Measurements from ENCODE around the gene SLC30A2.

The SLC30A2 gene

DNA sequence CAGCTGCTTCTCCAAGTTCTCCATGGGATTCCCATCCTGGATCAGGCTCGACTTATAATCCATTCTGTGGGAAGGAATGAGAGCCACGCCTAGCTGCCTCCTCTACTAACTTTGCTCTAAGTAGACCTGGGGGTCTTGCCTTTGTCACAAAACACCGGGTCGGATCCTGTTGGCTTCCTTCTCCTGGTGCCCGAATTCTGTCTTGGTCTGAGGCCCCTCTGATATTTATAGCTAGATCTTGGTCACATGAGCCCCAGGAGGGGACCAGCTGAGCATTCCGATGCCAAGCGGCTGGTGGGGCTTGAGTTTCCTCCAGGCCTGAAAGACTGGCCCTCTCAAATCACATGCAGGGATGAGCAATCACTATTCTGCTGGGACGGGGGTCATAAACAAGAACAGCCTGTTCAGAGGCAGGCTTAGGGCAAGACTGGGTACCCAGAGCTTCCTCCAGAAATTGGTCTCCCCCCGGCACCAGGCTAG is 21.6 kb upstream of the SLC30A2 start, which contains the start of gene TRIM63:
Gene TRIM63, minus strand, starts transcription at position 199 of the 480 bp plus-strand sequence. Its CDS starts 136 bp downstream, at position 63.
- no peak for DNase-seq

DNA sequence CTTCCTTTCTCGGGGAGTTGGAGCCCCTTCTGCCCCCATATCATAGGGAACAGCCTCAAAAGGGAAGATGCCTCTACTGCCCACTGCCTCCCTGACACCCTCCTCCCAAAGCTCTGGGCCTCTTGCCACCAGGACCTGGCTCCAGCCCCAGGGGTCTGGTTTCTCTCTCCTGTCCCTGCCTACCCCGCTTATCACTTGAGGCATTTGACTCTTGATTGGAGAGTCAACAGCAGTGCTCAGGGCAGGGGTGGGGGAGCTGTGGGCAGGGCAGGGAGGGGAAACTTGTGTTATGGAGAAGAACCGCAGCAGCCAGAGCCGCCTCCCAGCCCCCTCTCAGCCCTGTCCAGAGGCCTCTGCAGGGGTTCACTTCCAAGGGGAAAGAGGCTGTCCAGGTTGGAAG is 20.9 kb upstream of the SLC30A2 start:
- DNase-seq = no peak

DNA sequence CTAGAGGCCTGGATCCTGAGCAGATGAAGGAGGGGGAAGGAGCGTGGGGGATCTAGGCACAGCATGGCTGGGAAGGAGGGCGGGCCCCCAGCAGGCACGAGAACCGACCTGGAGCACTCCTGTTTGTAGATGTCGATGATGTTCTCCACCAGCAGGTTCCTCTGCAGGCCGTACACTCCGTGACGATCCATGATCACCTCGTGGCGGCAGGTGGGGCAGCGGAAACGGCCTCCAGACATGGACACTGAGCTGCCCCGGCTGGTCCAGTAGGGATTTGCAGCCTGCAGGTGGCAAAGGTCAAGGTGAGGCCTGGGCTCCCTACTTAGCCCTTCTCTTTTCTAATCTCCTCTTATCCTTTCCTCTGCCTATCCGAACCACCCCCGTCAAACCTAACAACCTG is 20.2 kb upstream of the SLC30A2 start:
- DNase-seq = no peak

DNA sequence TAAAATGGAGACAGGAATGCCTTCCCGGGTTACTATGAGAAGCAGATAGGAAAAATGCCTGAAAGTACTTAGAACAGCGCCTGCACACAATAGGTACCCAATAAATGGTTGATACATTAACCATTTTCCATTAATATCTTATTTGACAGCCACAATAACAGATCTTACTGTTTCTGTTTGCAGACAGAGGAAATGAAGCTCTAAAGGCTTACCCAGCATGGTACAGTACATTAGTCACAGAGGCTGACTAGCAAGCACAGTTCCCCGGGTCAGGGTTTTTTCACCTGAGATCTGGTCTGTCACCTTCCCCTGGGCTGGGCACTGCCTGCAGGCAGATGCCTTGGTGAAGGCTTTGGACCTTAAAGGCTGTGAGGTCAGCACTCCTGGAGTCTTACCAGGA is 18.6 kb upstream of the SLC30A2 start:
- no peak for DNase-seq

DNA sequence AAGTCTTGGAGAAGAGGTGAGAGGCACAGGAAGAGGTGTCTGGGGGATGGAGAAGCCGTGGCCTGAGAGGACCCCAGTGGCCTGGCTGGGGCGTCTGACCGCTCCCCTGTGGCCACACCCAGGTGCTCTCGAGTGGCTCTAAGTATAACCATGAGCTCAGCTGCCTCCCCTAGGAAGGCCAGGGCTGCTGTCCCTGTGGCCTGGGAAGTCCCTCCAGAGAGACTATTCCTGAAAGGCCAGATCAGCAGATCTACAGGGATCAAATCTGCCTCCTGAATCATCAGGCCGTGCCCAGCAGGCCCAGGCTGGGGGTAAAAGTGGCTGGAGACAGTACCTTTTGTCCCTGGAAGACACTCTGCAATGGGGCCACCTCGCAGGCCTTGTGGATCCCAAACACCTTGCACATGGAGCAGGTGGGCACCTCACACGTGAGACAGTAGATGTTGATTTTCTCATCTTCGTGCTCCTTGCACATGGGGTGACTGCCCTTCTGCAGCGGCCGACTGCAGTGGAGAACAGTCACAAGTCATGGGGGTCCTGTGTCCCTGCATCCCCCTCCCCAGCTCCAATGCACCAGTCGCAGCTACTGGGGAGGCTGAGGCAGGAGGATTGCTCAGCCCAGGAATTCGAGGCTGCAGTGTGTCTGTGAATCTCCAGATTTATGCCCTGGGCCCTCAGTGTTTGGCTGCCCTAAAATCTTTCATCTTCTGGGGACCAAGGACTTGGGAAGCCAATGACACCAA is 15.1 kb upstream of the SLC30A2 start:
- DNase-seq = no peak

DNA sequence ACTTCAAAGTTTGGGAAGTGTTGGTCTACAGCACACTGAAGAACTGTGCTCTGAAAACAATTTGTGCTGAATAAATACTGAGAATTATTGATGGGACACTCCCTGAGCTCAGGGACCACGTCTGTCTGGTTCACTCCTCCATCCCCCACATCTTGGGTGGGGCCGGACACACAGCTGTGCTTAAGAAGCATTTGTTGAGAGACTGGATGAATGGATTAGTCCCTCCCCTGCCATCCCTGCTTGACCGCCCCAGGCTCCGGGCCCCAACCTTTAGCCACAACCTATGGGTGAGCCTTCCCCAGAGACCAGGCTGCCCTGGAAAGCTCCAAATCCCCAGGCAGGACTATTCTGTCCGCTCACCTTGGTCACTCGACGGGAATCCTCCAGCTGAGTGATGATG is 14.0 kb upstream of the SLC30A2 start:
- DNase-seq = no peak

DNA sequence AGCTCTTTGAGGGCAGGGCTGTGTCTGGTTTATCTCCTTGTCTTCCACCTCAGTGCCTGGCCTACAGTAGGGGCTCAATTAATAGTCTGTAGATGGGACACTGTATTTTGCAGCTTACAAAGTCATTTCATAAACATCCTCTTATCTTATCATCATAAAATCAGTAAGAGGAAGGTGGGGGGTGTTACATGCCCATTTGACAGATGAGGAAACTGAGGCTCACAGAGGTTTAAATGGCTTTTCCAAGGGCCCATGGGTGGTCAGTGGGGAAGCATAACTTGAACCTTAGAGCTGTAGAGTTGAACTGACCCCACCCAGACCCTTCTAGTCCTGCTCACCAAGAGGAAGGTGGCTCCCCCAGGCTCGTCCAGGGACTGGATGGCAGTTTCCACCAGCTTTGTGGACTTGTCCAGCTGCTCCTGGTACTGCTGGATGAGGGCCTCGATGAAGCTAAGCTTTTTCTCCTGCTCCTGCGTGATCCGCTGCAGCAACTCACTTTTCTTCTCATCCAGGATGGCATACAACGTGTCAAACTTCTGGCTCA is 12.2 kb upstream of the SLC30A2 start:
- DNase-seq = no peak

DNA sequence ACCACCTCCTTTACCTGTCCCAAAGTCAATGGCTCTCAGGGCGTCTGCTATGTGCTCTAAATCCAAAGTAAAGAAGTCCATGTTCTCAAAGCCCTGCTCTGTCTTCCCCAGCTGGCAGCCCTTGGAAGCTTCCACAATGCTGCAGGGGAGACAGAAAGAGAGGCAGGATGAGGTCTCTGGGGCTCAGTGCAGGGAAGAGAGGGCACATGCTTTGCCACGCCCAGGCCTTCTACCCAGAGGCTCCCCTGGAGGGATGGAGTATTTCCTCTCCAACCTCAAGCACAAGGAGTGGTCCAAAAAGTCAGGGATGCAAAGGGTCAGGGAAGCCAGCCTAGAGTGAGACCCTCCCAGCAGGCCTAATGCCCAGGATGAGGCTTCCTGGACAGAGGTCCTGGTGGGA is 11.3 kb upstream of the SLC30A2 start:
- DNase-seq = no peak

DNA sequence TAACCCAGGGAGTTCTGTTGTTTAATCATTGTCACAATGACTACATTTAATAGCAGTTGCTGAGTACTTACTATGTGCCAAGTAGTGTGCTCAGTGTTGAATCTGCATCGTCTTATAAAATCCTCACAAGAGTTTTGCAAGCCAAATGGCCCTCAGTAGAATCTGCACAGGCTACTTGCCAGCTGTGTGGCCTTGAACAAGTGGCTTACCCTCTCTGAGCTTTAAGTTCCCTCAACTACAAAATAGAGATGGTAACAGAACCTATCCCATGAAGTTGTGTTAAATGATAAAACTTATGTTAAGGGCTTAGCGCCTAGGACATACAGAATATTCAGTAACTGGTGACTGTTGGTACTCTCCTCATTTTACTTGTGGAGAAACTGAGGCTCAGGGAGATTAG is 9.1 kb upstream of the SLC30A2 start:
- DNase-seq = no peak

DNA sequence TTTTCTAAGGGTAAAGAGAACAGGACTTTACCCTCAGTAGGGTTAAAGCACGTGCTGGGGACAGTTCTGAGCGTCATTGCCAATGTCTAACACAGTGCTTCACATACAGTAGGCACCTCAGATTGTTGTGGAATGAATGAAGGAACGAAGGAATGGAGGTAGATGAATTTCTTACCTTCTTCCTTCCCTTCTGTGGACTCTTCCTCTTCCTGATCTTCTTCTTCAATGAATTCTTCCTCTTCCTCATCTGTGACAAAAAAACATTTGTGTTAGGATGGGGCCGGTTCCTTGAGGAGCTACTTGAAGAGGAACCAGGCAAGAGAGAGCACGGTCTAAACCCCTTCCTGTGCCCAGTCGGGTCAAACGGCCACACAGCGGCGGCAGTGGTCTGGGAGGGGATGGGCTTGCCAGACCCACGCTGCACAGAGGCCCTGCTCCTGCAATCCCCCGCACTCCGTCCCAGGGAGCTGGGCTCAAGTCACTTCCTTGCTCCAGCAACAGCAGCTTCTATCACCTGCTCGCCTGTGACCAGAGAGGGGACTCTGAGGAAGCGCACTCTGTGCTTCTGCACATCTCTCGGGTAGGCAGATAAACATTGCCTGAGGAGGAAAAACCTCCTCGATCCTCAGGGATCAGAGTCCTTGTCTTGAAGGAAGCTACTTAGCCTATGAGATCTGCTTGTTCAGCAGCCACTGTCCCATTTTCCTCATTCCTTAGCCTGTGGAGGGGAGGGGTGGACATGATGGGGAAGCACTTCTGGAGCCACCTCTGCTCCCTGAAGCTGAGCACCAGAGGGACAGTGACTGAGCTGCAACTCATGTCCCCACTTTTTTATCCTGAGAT is 8.0 kb upstream of the SLC30A2 start:
- no peak for DNase-seq

DNA sequence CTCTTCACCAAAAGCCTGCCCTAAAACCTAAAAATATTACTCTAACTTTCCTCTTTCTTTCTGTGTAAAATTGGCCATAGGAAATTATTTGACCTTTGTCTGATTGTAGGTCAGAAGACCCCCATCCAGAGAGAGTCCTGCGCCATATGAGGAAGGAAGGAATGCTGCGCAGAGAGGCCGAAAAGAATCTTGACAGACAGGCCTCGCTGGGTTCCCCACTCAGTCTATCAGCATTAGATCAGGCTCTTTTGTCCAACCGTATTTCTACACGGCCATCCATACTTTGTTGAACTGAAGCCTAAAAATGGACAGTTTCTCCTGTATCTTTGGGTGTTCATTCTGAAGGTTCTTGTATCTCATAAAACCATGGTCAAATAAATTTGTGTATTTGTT is 4.3 kb upstream of the SLC30A2 start:
- DNase-seq = no peak

DNA sequence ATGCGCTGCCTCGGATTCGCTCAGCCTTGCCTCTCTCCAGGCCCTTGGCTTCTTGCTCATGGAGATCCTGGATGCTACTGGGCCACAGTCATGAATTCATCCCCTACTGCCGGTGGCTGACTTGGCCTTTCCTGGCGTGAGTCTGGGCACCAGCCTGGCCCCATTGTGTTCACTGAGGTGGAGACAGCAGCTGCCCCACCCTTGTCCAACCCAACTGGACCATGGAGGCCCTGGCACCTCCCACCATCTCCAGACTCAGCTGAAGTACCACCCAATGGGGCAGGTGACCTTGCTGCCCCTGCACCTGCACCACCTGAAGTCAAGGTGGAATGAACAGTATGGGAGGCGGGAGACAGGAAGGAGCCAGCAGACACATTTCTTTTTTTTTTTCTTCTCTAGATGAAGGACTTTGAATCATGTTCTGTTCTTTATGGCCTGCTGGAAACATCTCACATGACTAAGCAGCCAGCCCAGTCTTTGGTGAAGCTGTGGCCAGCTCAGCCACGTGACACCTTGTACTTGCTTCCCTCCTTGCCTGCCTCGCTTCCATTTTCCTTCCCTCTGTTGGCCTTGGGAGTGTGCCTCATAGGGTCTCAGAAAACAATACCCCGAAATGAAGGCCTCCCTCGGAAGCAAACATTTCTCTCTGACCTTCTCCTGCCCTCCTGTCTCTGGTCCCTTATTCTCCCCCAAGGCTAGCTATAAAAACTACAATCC is 3.8 kb upstream of the SLC30A2 start:
- DNase-seq = no peak

DNA sequence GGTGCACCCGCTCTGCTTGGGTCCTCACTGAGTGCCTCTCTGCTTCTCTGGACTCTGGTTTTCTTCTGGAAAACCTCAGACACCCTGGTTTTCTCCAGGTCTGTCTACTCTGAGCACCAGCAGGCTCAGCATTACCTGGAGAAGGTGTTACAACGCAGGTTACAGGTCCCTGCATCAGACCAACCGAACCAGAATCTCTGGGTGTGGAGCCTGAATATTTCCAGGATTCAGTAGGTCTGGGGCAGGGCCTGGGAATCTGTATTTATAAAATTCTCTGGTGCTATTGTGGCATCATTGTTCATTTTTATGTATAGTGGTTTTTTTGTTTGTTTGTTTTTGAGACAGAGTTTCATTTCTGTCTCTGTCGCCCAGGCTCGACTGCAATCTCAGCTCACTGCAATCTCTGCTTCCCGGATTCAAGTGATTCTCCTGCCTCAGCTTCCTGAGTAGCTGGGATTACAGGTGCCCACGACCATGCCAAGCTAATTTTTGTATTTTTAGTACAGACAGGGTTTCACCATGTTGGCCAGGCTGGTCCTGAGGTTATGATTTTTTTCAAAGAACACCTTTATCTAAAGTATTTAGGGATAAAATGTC is 1.5 kb upstream of the SLC30A2 start:
- DNase-seq = no peak

DNA sequence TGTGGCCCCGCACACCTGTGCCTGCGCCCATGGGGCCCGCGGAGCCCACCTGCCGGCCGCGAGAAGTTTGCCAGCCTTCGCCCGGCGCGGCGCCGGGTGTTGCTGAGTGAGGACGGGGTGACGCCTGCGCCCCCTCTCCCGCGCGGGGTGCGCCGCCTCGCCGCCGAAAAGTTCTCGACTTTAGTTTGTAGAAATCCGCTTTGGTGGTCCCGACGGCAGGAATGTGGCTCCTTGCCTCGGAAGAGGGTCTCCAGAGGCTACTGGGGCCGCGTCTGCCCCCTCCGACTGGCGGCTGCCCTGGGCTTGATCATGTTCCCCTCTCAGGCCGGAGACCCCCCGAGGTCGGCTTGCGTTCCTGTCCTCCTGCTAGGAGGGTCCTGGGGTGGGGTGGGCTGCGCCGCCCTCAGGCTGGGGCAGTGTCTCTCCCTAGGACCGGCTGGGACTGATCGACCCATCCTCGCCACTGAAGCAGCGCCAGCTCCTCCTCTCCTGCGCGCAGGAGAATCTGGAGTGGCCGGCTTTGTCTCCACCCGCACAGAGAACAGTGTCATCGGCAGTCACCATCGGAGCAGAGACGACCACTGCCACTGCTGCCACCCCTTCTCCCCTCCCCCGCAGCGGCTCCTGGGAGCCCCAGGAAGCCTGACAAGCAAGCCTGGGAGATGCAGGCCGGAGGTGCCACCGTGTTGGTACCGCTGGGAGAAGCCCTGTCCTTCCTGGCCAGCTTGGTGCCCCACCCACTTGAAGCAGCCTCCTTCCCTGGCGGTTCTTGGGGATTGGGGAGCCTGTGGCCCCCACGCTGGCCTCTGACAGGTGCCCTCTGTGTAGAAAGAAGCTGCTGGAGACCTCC is 553 bp upstream of the SLC30A2 start:
- DNase-seq = no peak

DNA sequence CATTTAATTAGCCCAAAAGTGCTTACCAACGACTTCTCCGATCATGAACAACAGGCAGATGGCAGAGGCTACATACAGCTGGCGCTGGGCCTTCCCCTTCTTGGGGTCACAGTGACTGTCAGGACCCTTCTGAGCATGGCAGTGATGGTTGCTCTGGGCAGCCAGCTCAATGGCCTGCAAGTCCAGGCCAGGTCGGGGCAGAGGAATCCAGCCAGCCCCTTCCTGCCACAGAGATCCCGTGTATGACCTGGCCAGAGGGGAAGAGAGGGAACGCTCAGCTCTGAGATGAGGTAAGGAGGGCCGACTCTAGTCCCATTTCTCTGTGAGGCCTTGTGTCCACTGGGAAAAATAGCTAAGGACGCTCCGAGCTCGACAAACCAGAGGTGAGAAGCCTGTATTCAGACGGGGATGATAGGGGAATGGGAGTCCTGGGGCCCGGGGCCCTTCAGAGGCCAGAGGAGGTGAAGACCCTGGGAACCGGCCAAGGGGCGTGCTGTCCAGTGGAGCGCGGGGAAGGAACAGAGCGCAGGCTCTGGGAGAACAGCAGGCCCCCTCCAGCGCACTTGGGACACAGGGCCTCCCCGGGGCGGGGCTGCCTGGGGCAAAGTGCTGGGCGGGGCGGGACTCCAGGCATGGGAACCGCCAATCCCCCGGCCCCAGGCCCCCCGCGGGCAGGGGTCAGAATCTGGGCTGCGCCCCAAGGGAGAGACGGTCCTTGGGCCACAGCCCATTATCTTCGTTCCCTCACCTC is 772 bp downstream of the SLC30A2 start:
- no peak for DNase-seq

DNA sequence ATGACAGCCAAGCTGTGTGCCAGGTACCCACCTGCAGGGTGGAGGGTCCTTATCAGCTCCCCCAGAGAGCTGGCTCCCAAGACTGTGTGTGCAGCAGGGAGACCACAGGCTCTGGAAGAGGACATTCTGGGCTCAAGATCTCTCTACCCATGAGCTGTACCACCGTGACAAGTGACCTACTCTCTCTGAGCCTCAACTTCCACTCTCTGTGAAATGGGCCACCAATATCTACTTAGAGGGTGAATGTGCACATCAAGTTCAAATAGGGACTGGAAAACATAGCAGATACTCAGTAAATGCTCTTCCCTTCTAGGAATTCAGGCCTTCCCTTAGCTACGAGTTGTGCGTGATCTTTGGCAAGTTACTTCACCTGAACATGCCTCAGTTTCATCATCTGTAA is 1.5 kb downstream of the SLC30A2 start:
- no peak for DNase-seq

DNA sequence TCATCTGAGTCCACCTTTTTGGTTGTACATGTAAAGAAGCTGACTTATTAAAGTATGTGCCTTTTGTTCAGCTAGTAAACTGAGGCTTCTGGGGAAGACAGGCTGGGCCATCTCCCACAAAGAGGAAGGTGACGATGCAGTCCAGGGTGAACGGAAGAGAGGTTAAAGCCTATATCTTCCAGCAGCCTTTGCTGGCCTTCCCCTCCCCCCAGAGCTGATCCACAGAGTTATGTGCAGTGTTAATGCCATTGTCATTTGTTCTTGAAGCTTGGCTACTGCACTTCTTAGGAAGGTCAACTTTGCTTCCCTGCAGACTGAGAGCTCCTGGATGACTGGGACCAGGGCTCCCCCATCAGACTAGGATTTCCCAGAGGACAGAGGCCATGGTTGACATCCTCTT is 2.2 kb downstream of the SLC30A2 start:
- no peak for DNase-seq

DNA sequence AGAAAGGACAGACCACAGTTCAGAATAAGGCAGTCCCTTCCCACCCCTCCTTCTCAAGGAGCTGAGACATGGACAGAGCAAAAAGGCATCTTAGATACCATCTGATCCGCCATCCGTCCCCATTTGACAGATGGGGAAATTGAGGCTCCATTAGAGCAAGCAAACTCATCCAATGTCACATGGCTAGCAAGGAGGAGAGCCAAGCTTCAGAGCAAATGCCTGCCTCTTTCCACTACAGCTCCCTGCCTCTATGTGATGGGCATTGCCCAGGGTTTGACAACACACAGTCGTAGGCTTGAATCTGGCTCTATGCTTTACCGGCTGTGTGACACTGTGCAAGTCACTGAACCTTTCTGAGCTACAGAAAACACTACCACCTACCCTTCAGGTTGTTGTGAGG is 3.9 kb downstream of the SLC30A2 start:
- no peak for DNase-seq

DNA sequence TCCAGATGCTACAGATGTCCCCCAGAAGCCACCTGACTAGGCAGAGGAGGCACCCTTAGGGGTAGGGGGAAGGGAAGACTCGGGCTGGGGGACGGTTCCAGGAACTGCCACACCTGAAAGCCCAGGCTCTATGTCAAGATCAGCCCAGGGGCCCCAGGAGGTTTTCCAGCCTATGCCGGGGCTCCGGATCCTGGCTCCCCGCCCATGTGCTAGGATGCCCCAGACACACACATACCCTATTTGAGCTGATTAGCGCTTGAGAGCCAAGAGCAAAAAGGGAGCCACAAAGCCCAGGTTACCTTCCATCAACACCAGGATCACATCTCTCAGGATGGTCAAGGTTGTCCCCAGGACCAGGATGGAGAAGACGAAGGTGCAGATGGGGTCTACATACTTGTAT is 4.5 kb downstream of the SLC30A2 start:
- DNase-seq = no peak

DNA sequence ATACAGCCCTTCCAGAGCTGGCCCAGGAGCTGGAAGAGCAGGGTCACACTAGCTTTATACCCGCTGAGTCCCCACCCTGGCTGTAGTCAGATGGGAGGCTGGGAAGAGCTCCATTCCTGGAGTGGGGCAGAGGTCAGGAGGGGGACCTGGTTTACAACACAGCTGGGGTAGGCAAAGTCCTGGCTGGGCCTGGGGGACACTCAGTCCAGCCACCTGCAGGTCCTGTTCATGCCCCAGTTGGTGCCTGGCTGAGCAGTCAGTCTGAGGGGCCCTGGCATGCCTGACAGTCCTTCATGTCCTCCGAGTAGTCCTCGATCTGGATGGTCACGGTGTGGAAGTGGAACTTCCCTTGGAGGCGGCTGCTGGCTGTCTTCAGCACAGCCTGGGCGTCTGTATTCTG is 7.0 kb downstream of the SLC30A2 start:
- no peak for DNase-seq

DNA sequence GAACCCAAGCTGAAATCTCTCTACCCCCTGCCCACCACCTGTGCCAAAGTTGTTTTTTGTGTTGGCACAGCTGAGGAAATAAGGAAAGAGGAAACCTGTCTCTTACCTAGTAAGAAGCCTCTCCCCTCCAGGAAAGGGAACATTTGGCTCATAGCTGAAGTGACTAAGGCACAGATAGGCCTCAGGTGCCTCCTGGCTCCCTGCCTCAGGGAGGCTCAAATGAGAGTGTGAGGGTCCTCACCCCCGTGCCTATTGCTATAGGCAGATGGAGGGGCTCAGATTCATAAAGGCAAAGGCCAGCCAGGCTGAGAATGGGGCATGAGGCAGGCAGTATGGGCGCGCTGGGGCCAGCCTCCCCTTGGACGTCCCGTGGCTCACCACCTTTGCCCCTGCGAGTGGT is 7.4 kb downstream of the SLC30A2 start:
- no peak for DNase-seq

All from activated CD4-positive, CD25-positive, alpha-beta regulatory T cell treated with anti-CD3 and anti-CD28 coated beads, Interleukin-2, amount 50 U/mL, for 72 hours (primary cell).